NCI-H748 treated with DMSO at 0.1 percent for 48 hours (cell line): ENCODE data around the gene FNDC10.
"Not testable (repeated sequence)": the region's sequence is repeated elsewhere in the genome, so short reads cannot be mapped to it uniquely, and the experiment has no call there.

Source experiments
- DNase-seq: peaks from one replicate; lab custom pipeline; 2025; lab: John Stamatoyannopoulos, UW

The FNDC10 gene

DNA sequence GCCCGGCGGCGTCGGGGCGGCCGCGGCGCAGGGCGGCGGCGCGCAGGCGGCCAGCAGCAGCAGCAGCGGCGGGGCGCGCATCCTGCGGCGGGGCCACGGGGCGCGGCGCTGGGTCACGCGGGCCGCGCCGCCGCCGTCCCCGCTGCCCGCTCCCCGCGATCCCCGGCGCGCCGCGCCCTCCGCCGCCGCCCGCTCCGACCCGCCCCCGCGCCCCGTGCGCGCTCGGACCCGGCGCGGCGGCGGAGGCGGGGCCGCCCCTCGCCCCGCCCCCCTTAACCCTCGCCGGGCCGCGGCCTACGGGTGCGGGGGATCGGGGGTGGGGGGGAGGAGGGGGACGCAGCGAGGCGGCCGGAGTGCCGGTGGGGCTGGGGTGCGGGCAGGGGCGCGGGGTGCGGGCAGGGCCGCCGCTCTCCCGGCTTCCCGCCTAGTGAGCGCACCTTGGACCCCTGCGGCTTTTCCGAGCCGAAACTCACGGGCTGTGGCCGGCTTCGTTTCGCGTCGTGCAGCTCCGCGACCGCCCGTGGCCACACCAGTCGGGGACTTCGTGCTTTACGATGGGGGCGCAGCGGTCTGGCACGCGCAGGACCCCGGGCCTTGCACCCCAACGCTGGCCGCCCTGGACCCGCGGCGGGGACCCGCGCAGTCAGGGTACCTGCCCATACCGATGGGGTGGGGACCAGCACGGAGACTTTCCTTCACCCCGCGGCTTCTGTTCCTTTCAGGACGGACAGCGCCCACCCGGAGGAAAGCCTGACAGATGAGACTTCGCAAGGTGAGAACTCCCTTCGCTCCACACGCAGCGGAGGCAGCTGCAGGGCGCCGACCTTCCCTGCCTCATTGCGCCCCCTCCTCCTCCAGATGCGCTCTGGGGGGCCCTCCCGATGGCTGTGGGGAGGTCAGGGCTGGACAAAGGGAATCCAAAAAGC, at the start of gene FNDC10:
FNDC10 (minus strand) TSS at position 201 of the 926 bp plus-strand sequence; CDS start at position 81, 120 bp downstream.
- no peak for DNase-seq

DNA sequence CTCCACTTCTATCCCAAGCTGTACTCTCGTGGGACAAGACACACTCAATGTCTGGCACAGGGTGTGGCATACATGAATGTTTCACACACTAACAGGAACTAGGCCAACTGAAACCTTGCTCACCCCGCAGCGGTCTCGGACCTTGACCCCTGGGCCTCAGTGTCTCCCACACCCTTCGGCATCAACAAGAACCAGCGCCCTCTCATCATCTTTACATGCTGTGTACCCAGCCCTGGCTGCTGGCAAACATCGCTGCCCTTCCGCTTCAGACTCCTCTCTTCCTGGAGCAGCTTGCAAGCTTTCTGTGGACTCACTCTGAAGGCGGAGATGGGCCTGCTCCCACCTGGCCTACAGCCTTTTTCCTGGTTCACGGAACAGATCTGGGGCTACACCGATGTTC, 48.3 kb upstream of the FNDC10 start:
- DNase-seq, result not testable (repeated sequence)

- DNase-seq, result not testable (repeated sequence)
Measured at GRCh38 chr1:1647567-1648241, 47.8 kb upstream of the FNDC10 start.

- not testable (repeated sequence) for DNase-seq
Measured at GRCh38 chr1:1646326-1646725, 46.4 kb upstream of the FNDC10 start.

DNA sequence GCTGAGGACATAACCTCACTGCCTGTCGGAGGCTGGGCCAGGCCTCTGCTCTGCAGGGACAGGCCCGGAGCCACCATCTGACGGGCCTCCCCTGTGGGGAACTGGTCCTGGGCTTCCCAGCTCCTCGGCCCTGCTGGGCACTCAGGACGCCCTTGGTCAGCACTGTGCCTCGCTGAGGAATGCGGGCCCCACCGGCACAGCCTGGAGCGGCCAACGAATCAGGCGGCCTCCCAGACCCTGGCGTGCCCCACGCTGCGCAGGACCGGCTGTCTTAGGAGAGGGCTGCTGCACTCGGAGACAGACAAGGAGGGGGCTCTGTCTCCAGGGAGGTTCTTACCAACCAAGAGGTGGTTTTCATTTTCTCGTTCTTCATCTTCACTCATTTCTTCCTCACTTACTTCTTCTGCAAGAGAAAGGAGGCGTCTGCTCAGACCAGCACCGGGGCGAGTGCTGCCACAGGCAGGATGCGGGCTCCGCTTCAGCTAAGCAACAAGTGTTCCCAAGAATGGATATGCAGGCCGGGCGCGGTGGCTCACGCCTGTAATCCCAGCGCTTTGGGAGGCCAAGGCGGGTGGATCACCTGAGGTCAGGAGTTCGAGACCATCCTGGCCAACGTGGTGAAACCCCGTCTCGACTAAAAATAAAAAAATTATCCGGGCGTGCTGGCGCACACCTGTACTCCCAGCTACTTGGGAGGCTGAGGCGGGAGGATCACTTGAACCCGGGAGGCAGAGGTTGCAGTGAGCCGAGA, 41.0 kb upstream of the FNDC10 start:
- not testable (repeated sequence) for DNase-seq

DNA sequence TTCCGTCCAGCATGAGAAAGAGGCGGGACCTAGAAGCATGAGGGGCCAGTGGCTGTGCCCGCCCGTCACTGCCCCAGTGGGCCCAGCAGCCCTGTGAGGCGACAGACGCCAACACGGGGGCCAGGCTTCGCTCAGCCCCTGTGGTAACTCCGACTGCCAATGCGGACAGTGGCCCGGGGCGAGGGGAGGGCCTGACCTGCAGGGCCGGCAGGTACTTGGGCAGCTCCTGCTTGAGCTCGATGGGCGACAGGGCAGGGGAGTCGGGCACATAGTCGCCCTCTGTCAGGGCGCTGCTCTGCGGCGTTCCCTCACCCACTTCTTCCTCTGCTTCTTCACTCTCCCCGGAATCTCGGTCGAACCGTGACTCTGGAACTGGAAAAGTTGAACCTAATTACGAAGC, 40.1 kb upstream of the FNDC10 start:
- not testable (repeated sequence) for DNase-seq

DNA sequence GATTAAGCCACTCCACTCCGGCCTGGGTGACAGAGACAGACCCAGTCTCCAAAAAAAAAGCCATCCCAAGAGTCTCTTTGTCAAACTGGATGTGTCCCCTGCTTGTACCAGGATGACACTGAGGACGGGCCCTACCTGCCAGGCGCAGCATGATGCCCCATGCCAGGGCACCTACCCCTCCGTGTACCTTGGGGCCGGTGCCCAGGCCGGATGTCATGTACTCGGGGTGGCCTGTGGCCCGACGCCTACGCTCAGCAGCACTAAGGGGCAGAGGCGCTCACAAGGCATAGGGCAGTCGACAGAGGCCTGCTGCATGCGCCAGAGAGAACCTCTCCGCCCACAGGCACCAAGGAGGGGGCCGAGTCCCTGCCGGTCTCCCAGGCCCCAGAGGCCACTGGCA, 39.4 kb upstream of the FNDC10 start:
- not testable (repeated sequence) for DNase-seq

DNA sequence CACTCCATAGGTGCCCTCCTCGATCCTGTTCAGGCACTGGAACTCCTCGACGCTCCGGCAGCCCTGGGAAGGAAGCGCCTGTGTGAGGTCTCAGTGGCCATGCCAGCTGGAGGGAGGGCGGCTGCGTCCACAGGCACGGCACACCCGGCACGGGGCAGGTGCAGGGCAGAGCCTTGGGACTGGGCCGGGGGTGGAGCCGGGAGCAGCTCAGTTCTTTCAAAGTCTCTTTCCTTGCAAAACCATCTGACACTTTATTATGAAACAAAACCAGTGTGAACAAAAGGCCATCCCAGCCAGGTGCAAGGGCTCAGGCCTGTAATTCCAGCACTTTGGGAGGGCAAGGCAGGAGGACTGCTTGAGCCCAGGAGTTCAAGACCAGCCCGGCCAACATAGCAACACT, 38.6 kb upstream of the FNDC10 start:
- not testable (repeated sequence) for DNase-seq

- not testable (repeated sequence) for DNase-seq
Measured at GRCh38 chr1:1637479-1637875, 37.5 kb upstream of the FNDC10 start.

DNA sequence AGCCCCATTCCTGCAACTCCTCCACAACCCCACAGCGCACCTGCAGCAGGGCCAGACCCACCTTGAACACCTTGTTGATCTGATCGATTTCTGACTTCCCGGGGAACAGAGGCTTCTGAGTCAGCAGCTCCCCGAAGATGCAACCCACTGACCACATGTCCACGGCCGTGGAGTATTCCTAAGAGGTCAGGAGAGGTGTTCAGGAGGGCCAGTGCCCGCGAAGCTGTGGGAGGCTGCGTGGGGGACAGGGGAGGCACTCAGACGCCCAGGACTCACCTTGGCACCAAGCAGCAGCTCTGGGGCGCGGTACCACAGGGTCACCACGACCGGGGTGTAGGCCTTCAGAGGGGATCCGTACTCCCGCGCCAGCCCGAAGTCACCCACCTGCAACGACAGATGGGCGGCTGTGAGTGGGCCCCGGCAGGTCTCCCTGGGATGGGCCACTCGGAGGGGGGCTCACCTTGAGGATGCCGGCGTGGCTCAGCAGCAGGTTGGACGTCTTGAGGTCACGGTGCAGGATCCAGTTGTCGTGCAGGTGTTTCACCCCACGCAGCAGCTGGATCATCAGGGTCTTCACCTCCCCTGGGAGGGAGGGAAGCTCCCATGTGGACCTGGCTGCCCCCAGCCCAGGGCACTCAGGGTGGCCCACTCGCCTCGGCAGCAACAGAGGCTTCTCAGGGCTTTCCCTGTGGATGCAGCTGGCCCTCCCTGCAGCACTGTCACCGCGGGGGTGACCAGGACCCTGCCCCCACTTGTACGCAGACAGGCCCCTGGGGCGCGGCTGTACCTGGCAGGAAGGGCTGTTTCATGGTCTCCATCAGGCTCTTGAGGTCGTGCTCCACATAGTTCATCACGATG, 36.9 kb upstream of the FNDC10 start:
- not testable (repeated sequence) for DNase-seq

DNA sequence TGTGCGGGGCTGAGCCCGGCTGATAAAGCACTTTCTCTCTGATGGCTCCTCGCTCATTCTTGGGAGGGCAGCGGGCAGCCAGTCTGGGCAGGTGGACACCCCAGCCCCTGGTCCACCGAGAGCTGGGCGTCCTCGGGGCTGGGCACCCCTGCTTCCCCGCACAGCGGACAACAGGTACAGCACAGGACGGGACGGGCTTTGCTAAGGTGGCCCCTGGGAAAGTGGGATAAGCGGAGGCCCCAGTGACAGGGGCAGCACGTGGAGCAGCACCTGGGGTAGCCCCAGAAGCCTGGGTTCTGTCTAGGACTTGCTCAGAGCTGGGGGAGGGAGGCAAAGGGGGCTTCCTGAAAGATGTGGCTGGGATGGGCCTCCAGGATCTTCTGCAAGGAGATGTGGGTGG, 34.7 kb upstream of the FNDC10 start:
- not testable (repeated sequence) for DNase-seq

DNA sequence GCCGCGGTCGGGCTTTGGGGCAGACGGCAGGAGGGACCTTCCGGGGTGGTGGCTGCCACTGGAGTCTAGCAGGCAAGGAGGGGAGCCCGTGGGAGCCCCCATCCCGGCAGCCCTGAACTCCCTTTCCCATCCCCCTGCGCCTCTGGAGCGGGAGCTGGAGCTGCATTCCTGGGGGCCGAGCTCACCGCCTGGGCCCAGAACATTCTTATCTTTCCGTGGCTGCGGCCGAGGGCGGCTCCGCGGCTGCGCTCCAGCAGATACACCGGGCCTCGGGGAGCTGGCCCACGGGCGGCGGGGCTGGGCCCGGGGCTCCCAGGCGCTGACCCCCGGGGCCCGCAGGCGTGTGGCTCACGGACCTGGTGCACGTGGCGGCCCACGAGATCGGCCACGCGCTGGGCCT, 33.5 kb upstream of the FNDC10 start:
- DNase-seq, result not testable (repeated sequence)

DNA sequence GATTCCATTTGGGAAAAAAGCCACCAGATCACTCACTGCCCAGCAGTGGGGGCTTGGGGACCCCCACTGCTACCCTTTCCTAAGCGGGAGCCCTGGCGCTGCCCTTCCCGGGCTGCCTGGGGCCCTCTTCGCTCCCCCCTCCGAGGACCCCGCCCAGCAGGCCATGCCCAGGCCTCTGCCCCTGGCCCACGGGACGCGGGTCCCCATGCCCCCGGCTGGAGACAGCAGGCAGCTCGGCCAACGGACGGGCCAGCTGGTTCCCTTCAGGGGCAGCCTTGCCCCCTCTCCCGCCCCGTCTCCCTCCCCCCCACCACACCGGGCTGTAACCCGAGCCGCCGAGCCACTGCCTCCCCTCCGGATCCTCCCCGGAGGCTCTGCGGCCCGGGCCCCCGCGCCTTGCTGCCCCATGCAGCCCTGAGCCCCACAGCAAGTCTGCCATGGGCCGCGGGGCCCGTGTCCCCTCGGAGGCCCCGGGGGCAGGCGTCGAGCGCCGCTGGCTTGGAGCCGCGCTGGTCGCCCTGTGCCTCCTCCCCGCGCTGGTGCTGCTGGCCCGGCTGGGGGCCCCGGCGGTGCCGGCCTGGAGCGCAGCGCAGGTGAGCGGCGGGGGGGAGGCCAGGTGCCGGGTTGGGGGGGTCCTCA, 32.0 kb upstream of the FNDC10 start, which contains the start of gene MMP23B:
MMP23B (plus strand) TSS at position 392 of the 639 bp plus-strand sequence; CDS start at position 438, 46 bp downstream.
- DNase-seq, result no peak

DNA sequence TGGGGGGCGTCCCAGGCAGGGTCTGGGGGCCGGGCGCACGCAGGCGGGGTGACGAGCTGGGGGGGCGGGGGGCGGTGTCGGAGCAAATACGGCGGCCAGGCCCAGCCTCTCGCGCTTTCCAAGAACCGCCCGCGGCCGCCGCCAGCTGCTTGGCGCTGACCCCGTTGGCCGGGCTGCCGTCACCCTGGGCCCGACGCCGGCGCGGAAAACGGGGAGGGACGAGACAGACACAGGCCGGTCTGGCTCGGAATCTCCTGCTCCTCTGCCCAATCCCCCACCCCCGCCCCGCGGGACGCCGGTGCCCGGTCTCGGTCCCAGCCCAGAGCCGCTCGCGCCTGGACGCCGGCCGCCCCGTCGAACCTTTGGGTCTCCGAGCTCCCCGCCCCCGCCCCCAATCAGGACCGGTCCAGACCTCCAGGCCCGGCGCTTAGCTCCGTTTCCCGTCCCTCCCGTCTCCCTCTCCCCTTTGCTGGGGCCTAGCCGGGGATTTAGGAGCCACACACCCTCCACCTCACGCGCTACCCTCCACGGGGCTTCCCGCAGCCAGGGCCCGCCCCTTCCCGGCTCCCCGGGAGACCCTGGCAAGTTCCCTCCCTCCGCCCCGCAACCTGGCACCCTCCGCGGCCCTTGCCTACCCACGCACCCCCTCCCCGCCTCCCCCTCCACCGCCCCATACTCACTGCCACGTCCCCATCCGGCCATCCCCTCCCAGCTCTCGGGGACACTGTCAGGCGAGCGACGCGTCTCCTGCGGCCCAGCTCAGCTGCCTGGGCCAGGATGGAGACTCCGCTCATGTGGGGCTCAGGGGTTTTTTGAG, 31.2 kb upstream of the FNDC10 start:
- no peak for DNase-seq

DNA sequence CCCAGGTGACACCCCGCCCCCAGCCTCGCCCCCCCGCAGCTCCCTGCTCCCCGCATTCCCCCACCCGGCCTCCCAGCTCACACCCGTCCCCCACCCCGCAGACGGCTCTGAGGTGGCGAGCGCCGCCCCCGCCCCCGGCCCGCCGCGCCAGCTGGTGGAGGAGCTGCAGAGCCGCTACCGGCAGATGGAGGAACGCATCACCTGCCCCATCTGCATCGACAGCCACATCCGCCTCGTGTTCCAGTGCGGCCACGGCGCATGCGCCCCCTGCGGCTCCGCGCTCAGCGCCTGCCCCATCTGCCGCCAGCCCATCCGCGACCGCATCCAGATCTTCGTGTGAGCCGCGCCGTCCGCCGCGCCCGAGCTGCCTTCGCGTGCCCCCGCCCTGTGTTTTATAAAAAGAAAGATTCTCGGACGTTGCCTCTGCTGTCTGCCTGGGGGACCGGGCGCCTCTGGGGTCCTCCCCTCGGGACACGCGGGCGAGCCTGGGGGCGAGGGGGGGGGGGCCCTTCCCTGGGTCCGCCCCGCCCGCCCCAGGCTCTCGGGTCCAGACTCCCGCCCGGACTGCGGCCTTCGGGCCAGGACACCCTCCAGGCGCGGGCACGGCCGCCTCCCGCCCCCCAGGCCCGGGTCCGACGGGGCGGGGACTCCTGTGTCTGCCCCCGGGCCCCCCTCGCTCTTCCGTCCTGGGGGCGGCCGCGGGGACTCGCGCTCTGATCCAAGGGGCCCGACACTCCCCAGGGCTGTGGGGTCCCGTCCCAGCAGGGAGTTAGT, 30.4 kb upstream of the FNDC10 start:
- DNase-seq, result peak; percentile 63

DNA sequence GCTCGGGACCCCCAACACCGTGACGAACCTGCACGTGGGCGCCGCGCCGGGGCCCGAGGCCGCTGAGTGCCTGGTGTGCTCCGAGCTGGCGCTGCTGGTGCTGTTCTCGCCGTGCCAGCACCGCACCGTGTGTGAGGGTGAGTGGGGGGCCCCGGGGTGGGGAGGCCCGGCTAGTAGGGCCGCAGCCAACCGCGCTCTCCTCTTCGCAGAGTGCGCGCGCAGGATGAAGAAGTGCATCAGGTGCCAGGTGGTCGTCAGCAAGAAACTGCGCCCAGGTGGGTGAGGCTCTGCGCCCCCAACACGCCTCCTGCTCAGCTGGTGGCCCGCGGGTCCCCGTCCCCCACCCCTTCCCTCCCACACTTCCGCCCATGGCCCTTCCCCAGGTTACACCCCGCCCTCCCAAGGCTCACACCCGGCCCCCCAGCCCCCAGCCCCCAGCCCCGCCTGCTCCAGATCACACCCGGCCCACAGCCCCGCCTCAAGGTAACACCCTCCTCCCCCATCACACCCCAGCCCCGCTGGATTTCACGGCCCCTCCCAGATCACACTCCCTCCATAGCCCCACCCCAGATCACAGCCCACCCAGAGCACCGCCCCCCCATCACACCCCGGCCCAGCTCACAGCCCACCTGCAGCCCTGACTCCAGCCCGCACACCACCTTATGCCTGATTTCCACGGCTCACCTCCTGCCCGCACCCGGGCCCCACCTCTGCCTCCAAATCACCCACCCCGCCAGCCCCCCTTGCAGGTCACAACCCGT, 29.7 kb upstream of the FNDC10 start:
- no peak for DNase-seq

GRCh38 chr1:1628754-1629429, 29.0 kb upstream of the FNDC10 start:
- DNase-seq, result no peak
